HEK293T (cell line): ENCODE measurements around the gene TUBAL3.

Experiments
- CTCF ChIA-PET: fragments of 350-600 bp; formaldehyde crosslinking; extraction: SDS; loops from one replicate; lab custom pipeline; 2021; ENCODE audit warnings: antibody characterized with exemption, inconsistent platforms; lab: Yijun Ruan, JAX
- POLR2A ChIA-PET: fragments of 350-600 bp; formaldehyde crosslinking; extraction: SDS; loops from one replicate; lab custom pipeline; 2020; ENCODE audit warnings: antibody characterized with exemption, inconsistent platforms; lab: Yijun Ruan, JAX
- DNase-seq: peaks from one replicate; pipeline ENCODE4 v3.0.0; 2012; ENCODE audit warnings: mixed read lengths; ENCODE audit errors: extremely low spot score
- ARNT ChIP-seq: fragments of 450-650 bp; IDR thresholded peaks from 2 replicates; pipeline ENCODE4 v1.6.1; 2017; ENCODE audit warnings: mild to moderate bottlenecking
- BHLHE40 ChIP-seq: fragments of 450-650 bp; IDR thresholded peaks from 2 replicates; pipeline ENCODE4 v1.6.1; 2016; ENCODE audit warnings: mild to moderate bottlenecking, moderate library complexity, borderline replicate concordance
- CTBP1 ChIP-seq: fragments of 450-650 bp; IDR thresholded peaks from 2 replicates; pipeline ENCODE4 v1.6.1; 2016; ENCODE audit warnings: borderline replicate concordance
- ELF4 ChIP-seq: fragments of 450-650 bp; IDR thresholded peaks from 2 replicates; pipeline ENCODE4 v1.6.1; 2017; ENCODE audit warnings: antibody characterized with exemption
- FOXA1 ChIP-seq: fragments of 450-650 bp; IDR thresholded peaks from 2 replicates; pipeline ENCODE4 v1.6.1; 2016; ENCODE audit warnings: mild to moderate bottlenecking
- FOXK2 ChIP-seq: fragments of 450-650 bp; IDR thresholded peaks from 2 replicates; pipeline ENCODE4 v1.6.1; 2016; ENCODE audit warnings: mild to moderate bottlenecking
- FOXM1 ChIP-seq: fragments of 450-650 bp; IDR thresholded peaks from 2 replicates; pipeline ENCODE4 v1.6.1; 2017; ENCODE audit warnings: mild to moderate bottlenecking, borderline replicate concordance
- HDGF ChIP-seq: fragments of 450-650 bp; IDR thresholded peaks from 2 replicates; pipeline ENCODE4 v1.6.1; 2017; ENCODE audit warnings: antibody characterized with exemption, borderline replicate concordance
- L3MBTL2 ChIP-seq: fragments of 450-650 bp; conservative IDR thresholded peaks from 2 replicates; pipeline ENCODE4 v1.6.1; 2016; ENCODE audit warnings: mild to moderate bottlenecking
- LEF1 ChIP-seq: fragments of 450-650 bp; IDR thresholded peaks from 2 replicates; pipeline ENCODE4 v1.6.1; 2017; ENCODE audit warnings: mild to moderate bottlenecking, borderline replicate concordance
- NFRKB ChIP-seq: fragments of 450-650 bp; IDR thresholded peaks from 2 replicates; pipeline ENCODE4 v1.6.1; 2016; ENCODE audit warnings: mild to moderate bottlenecking, moderate library complexity
- SP1 ChIP-seq: fragments of 450-650 bp; IDR thresholded peaks from 2 replicates; pipeline ENCODE4 v1.6.1; 2017
- SUZ12 ChIP-seq: fragments of 450-650 bp; IDR thresholded peaks from 2 replicates; pipeline ENCODE4 v1.6.1; 2016; ENCODE audit warnings: mild to moderate bottlenecking
- TARDBP ChIP-seq: fragments of 450-650 bp; IDR thresholded peaks from 2 replicates; pipeline ENCODE4 v1.6.1; 2016
- ZNF384 ChIP-seq: fragments of 450-650 bp; IDR thresholded peaks from 2 replicates; pipeline ENCODE4 v1.6.1; 2016
- TF ChIP-seq, protein P1 (sequence below): fragments of 450-650 bp; IDR thresholded peaks from 2 replicates; pipeline ENCODE4 v1.6.1; 2016

Gene TUBAL3

DNA sequence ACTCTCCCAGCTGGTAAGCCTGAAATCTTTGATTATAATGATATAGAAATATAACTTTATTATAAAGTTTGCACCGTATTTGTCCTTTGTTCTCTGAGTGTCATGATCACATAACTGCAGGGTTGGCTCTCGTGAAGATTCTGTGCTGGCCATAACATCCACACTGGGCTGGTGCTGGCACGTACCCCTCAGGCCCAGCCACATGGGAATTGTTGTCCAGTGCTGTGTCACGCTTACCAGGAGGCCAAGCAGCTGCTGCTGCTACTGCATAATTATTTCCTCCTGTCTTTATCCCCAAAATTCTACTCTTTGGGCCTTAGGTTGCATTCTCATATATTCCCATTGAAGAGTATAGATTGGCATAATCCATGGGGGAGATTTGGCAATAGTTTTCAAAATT is 60.6 kb downstream of the TUBAL3 start:
- POLR2A ChIA-PET: no interaction called here

DNA sequence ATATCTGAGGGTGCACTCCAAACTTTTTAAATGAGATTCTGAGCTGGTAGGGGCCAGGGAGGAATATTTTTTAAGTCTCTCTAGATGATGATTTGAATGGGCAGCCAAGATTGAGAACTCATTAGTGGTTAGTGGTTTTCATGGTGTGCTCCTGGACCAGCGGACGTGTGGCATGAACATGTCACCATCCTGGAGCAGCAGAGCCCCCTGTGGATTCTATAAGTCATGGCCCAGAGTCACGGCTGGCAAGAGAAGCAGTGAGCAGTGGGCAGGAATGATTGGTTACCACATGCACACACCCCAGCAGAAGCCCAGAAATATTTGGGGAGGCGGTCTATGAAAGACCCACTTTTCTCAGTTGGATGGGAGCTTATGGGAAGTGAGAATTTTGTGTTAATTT is 61.1 kb downstream of the TUBAL3 start:
- ChIA-PET POLR2A (no interaction called here), CTCF (no interaction called here)
- no peak for DNase-seq
- TF ChIP-seq TARDBP: no peak
- TF ChIP-seq L3MBTL2: no peak
- no peak for TF ChIP-seq CTBP1
- TF ChIP-seq ZNF384: no peak
- no peak for TF ChIP-seq LEF1
- TF ChIP-seq HDGF: no peak
- TF ChIP-seq SP1: no peak
- TF ChIP-seq, protein P1, sequence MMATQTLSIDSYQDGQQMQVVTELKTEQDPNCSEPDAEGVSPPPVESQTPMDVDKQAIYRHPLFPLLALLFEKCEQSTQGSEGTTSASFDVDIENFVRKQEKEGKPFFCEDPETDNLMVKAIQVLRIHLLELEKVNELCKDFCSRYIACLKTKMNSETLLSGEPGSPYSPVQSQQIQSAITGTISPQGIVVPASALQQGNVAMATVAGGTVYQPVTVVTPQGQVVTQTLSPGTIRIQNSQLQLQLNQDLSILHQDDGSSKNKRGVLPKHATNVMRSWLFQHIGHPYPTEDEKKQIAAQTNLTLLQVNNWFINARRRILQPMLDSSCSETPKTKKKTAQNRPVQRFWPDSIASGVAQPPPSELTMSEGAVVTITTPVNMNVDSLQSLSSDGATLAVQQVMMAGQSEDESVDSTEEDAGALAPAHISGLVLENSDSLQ: no peak
- no peak for TF ChIP-seq SUZ12
- TF ChIP-seq ARNT: no peak
- TF ChIP-seq FOXA1: no peak
- no peak for TF ChIP-seq FOXM1
- TF ChIP-seq FOXK2: no peak
- no peak for TF ChIP-seq ELF4
- TF ChIP-seq BHLHE40: no peak
- no peak for TF ChIP-seq NFRKB

More for the DNA sequence above, 60.6 kb downstream of the TUBAL3 start:
- no peak for DNase-seq
- TF ChIP-seq FOXK2 (no peak), NFRKB (no peak), SUZ12 (no peak), ARNT (no peak), ZNF384 (no peak), LEF1 (no peak), FOXM1 (no peak), TARDBP (no peak), ELF4 (no peak), BHLHE40 (no peak), SP1 (no peak), CTBP1 (no peak), L3MBTL2 (no peak), FOXA1 (no peak), HDGF (no peak)
- TF ChIP-seq, protein P1: no peak
- CTCF ChIA-PET: no interaction called here
